Duodenal mucosa (tissue), 2 donors: ENCODE measurements around the gene ST7.
"Not testable (repeated sequence)": the region's sequence is repeated elsewhere in the genome, so short reads cannot be mapped to it uniquely, and the experiment has no call there.

Experiments used
- H3K27ac ChIP-seq: one replicate; pipeline ENCODE4 v1.7.0; 2013; ENCODE audit warnings: low read depth, low read length
- H3K27me3 ChIP-seq, 2 donors: one replicate each; pipeline ENCODE4 v1.7.0; 2013; ENCODE audit warnings: low read length in 2 of 2, control low read depth in 1 of 2; ENCODE audit not compliant: insufficient read depth in 2 of 2, control insufficient read depth in 1 of 2
- H3K36me3 ChIP-seq, 2 donors: one replicate each; pipeline ENCODE4 v1.7.0; 2013; ENCODE audit warnings: low read length in 2 of 2, control low read depth in 1 of 2; ENCODE audit not compliant: insufficient read depth in 2 of 2, control insufficient read depth in 1 of 2
- H3K4me1 ChIP-seq, 2 donors: one replicate each; pipeline ENCODE4 v1.7.0; 2013; ENCODE audit warnings: low read length in 2 of 2, control low read depth in 1 of 2; ENCODE audit not compliant: insufficient read depth in 2 of 2, control insufficient read depth in 1 of 2
- H3K4me3 ChIP-seq, 2 donors: one replicate each; pipeline ENCODE4 v1.7.0; 2013; ENCODE audit warnings: low read length in 2 of 2, low read depth in 1 of 2
- H3K9ac ChIP-seq, 2 donors: one replicate each; pipeline ENCODE4 v1.7.0; 2013; ENCODE audit warnings: low read length in 2 of 2, low read depth in 1 of 2
- H3K9me3 ChIP-seq, 2 donors: one replicate each; pipeline ENCODE4 v1.7.0; 2013; ENCODE audit warnings: low read length in 2 of 2, control low read depth in 1 of 2; ENCODE audit not compliant: control insufficient read depth in 1 of 2

ST7 gene

GRCh38 chr7:116975024-116975423 lies 21.7 kb downstream of the ST7 start:
- H3K9ac ChIP-seq, H3K27ac ChIP-seq, H3K4me1 ChIP-seq, H3K27me3 ChIP-seq, H3K9me3 ChIP-seq, H3K4me3 ChIP-seq, H3K36me3 ChIP-seq: not testable (repeated sequence)

- Histone ChIP-seq H3K36me3 (no peaks in the 10 kb centered on the region), H3K27me3 (no peaks in the 10 kb centered on the region), H3K27ac (no peak overlapping the region), H3K4me3 (no peak overlapping the region), H3K9ac (no peak overlapping the region), H3K9me3 (no peaks in the 10 kb centered on the region), H3K4me1 (no peaks in the 10 kb centered on the region)
Observed at GRCh38 chr7:116977172-116977571, 23.9 kb downstream of the ST7 start.

- Histone ChIP-seq H3K27ac (no peak overlapping the region), H3K36me3 (no peaks in the 10 kb centered on the region), H3K9ac (no peak overlapping the region), H3K27me3 (no peaks in the 10 kb centered on the region), H3K4me3 (no peak overlapping the region), H3K4me1 (no peaks in the 10 kb centered on the region), H3K9me3 (no peaks in the 10 kb centered on the region)
Observed at GRCh38 chr7:116978006-116978405, 24.7 kb downstream of the ST7 start.

GRCh38 chr7:116979430-116979829 lies 26.1 kb downstream of the ST7 start:
- no peak overlapping the region for H3K27ac ChIP-seq
- H3K4me1 ChIP-seq = no peaks in the 10 kb centered on the region
- H3K36me3 ChIP-seq = no peaks in the 10 kb centered on the region
- H3K9ac ChIP-seq = no peak overlapping the region
- no peaks in the 10 kb centered on the region for H3K27me3 ChIP-seq
- H3K9me3 ChIP-seq = no peaks in the 10 kb centered on the region
- H3K4me3 ChIP-seq = no peak overlapping the region

- Histone ChIP-seq H3K4me1 (no peaks in the 10 kb centered on the region), H3K9me3 (no peaks in the 10 kb centered on the region), H3K27me3 (no peaks in the 10 kb centered on the region), H3K9ac (no peak overlapping the region), H3K36me3 (no peaks in the 10 kb centered on the region), H3K4me3 (no peak overlapping the region), H3K27ac (no peak overlapping the region)
Observed at GRCh38 chr7:116980354-116980753, 27.1 kb downstream of the ST7 start.

GRCh38 chr7:116981939-116982338 lies 28.6 kb downstream of the ST7 start:
- Histone ChIP-seq H3K4me1 (no peaks in the 10 kb centered on the region), H3K9me3 (no peaks in the 10 kb centered on the region), H3K9ac (no peak overlapping the region), H3K27ac (no peak overlapping the region), H3K4me3 (no peak overlapping the region), H3K36me3 (no peaks in the 10 kb centered on the region), H3K27me3 (no peaks in the 10 kb centered on the region)

GRCh38 chr7:116984511-116984910 lies 31.2 kb downstream of the ST7 start:
- no peaks in the 10 kb centered on the region for H3K36me3 ChIP-seq
- H3K9me3 ChIP-seq = no peaks in the 10 kb centered on the region
- H3K4me3 ChIP-seq = no peak overlapping the region
- no peaks in the 10 kb centered on the region for H3K4me1 ChIP-seq
- H3K27me3 ChIP-seq = no peaks in the 10 kb centered on the region
- no peak overlapping the region for H3K9ac ChIP-seq
- H3K27ac ChIP-seq = no peak overlapping the region

- H3K36me3 ChIP-seq = no peaks in the 10 kb centered on the region
Observed at GRCh38 chr7:116984917-116985316, 31.6 kb downstream of the ST7 start.

GRCh38 chr7:116985575-116985974 lies 32.3 kb downstream of the ST7 start:
- H3K27ac ChIP-seq = no peak overlapping the region
- no peaks in the 10 kb centered on the region for H3K9me3 ChIP-seq
- no peak overlapping the region for H3K4me3 ChIP-seq
- no peak overlapping the region for H3K9ac ChIP-seq
- H3K4me1 ChIP-seq = no peaks in the 10 kb centered on the region
- no peaks in the 10 kb centered on the region for H3K27me3 ChIP-seq
- H3K36me3 ChIP-seq = no peaks in the 10 kb centered on the region

More at GRCh38 chr7:116984917-116985316, 31.6 kb downstream of the ST7 start:
- no peak overlapping the region for H3K9ac ChIP-seq
- no peaks in the 10 kb centered on the region for H3K27me3 ChIP-seq
- no peak overlapping the region for H3K27ac ChIP-seq
- H3K9me3 ChIP-seq = no peaks in the 10 kb centered on the region
- no peak overlapping the region for H3K4me3 ChIP-seq
- no peaks in the 10 kb centered on the region for H3K4me1 ChIP-seq

- Histone ChIP-seq H3K36me3 (no peaks in the 10 kb centered on the region), H3K4me3 (no peak overlapping the region), H3K27me3 (no peaks in the 10 kb centered on the region), H3K4me1 (no peaks in the 10 kb centered on the region), H3K9me3 (no peaks in the 10 kb centered on the region), H3K9ac (no peak overlapping the region), H3K27ac (no peak overlapping the region)
Observed at GRCh38 chr7:116986611-116987565, 33.6 kb downstream of the ST7 start.
